NCI-H526 treated with DMSO at 0.1 percent for 48 hours (cell line): Measurements from ENCODE around the gene BAZ2B.

Source experiments
- DNase-seq: peaks from one replicate; lab custom pipeline; 2025; lab: John Stamatoyannopoulos, UW

The BAZ2B gene

DNA sequence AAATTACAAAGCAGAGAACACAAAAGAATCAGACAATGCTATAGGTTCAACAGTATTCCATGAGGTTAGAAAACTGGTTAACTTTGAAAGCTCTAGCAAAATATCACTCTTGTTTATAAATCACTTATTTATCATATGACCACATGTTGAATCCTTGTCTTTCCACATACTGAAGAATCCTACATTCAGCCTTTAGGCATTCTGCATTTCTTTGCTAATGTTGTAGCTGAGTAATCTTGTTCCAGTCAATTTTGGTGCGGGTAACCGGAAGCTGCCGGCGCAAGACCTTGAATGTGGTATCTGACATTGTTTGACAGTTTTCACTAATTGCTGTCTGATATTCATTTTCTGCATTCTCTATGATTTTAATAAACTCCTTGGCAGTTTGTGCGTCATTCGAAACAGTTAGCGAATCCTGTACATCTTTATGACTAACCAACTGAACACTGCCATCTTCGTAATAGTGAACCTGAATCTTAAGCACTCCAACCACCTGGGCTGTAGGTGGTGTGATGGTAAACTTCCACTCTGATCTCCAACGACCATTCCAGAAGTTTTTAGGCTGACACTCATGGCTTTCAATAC is 154.1 kb downstream of the BAZ2B start:
- no peak for DNase-seq

GRCh38 chr2:159461076-159461475 is 155.3 kb downstream of the BAZ2B start:
- peak; percentile 47 for DNase-seq

GRCh38 chr2:159460227-159460626 is 156.1 kb downstream of the BAZ2B start:
- DNase-seq: no peak

- no peak for DNase-seq
Observed at GRCh38 chr2:159459279-159459678, 157.1 kb downstream of the BAZ2B start.

DNA sequence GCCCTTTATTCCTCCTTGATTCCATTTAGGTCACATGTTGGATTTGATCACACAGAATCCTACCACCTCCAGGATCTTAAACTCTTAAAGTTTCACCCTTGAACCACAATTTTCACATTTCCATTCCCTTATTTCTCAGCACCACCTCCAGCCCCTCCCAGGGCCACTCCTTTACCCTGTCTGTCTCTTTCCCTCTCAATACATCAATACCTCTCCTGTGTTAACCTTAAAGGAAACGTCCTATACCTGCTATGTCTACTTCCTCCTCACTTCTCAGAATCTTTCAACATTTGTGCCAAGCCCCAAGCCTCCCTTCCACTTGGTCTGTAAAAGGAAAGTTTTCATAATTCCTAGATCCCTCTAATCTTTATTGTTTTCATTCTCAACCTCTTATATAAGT is 158.8 kb downstream of the BAZ2B start:
- no peak for DNase-seq

DNA sequence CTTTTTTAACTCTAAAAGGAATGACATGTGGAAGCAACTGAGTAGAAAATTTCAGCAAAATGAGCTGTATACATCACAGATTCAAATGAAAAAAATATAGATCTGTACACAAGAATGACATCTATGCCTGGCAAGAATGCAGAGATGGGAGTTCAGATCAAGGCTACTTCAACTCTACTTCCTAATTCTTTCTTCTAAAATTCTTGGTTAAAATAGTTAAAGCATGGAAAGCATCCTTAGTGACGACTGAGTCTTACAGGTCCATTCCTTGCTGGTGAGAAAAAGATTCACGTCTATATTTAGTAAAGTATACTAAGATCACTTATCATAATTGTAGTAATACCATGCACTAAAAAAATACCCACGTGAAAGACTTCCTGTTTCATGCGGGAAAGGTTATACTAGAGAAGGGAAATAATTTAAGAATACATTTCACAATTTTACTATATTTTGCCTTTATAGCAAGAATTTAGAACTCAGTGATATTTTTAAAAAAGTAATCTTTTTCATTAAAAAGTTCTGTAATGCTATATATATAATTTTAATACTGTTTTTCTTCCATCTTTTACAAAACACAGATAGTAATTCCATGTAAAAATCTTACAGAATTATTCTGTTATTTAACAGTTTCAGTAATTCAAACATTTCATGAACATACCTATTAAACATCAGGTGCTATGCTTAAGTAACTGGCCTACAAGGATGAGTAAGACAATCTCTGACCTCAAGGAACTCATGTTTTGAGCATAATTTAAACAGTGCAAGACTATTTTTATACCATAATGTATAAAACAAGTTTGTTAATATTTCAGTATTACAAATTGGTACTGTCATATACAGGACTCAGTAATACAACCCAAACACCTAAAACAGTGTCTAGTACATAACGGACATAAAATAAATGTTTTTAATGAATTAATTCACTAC is 159.6 kb downstream of the BAZ2B start:
- no peak for DNase-seq

DNA sequence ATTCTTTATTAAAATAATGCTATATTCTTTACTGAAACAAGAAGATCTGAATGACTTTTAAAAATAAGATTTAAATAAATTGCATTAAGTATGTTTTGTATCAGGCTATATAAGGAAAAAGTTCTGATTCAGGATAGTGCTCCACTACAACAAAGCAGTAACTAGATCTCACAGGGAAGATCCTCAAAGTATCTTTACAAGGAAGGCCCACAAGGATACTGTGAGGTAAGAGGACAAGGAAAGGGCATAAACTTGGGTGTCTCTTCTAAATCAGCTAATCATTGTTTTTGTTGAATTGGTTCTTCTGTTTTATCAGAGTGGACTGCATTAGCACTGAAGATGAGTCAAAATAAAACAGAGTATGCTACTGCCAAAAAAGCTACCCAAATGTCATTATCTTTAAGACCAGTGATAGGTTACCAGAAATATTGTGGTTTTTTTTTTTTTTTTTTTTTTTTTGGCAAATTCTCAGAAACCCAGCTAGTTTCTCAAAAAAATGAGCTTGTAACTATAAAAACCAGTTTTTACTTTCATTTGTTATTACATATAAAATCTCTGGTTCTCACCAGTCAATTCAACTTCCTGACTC is 160.9 kb downstream of the BAZ2B start:
- DNase-seq: no peak

DNA sequence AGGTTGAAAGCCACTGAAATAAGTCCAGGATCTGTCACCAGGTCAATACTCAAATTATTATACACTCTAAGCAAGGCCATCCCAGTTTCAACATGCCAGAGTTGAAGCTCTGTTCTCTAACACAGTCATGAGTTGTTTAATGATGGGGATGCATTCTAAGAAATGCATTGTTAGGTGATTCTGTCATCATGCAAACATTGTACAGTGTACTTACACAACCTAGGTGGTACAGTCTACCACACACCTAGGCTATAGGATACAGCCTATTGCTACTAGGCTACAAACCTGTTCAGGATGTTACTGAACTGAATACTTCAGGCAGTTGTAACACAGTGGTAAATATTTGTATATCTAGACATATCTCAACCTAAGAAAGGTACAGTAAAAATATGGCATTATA is 162.2 kb downstream of the BAZ2B start:
- DNase-seq: no peak

- no peak for DNase-seq
Observed at GRCh38 chr2:159450180-159450579, 166.2 kb downstream of the BAZ2B start.

GRCh38 chr2:159449504-159450124 is 166.7 kb downstream of the BAZ2B start:
- DNase-seq: no peak

DNA sequence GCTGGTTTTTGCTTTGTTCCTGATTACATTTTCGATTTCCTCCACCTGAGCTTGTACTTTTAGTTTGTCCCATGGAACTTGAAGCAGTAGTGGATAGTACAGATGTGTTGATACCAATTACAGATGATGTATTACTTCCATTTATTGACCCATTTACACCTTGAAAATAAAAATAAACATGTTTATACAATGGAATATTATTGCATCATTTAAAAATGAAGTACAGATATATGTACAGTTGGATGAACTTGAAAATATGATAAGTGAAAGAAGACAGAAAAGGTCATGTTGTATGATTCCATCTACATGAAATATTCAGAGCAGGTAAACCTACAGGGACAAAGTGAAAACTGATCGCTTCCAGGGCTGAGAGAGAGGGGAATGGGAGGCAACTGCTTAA is 169.5 kb downstream of the BAZ2B start:
- no peak for DNase-seq

DNA sequence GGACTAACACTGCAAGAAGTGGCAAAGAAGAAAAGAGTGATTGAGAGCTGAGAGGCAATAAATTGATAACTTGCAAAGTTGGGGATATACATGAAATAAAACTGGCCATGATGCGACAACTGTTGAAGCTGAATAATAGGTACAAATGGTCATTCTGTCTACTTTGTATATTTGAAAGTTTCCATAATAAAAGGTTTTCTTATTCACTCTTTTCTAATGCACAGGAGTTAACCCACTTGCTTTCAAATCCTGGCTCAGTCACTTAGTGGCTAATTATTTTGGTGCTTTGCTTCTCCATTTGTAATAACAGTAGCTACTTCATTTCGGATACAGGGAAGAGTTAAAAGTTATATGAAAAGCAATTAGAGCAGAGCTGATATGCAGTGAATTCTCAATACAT is 170.1 kb downstream of the BAZ2B start:
- no peak for DNase-seq

DNA sequence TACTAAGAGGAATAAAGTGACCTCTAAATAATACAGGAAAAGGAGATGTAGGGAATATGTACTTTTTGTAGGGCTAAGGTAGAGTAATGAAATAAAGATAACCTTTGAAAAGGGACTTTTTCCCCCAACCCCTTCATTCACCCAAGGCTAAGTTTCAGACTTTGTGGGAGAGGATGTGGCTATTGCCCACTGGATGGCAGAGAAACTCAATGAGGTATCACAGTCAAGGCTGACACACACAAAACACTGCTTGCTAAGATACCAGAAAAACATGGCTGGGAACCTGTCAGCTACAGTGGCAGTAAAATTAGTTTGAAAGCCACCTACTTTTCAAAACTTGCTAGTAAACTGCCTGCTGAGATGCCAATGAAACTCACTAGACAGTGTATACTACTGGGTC is 171.0 kb downstream of the BAZ2B start:
- no peak for DNase-seq

GRCh38 chr2:159444754-159445153 is 171.6 kb downstream of the BAZ2B start:
- no peak for DNase-seq

GRCh38 chr2:159442159-159442852 is 174.0 kb downstream of the BAZ2B start:
- DNase-seq: no peak

GRCh38 chr2:159441182-159441581 is 175.2 kb downstream of the BAZ2B start:
- DNase-seq: no peak

GRCh38 chr2:159439421-159439820 is 176.9 kb downstream of the BAZ2B start:
- DNase-seq: no peak

- no peak for DNase-seq
Observed at GRCh38 chr2:159438720-159439353, 177.5 kb downstream of the BAZ2B start.

- DNase-seq: no peak
Observed at GRCh38 chr2:159438284-159438683, 178.1 kb downstream of the BAZ2B start.

DNA sequence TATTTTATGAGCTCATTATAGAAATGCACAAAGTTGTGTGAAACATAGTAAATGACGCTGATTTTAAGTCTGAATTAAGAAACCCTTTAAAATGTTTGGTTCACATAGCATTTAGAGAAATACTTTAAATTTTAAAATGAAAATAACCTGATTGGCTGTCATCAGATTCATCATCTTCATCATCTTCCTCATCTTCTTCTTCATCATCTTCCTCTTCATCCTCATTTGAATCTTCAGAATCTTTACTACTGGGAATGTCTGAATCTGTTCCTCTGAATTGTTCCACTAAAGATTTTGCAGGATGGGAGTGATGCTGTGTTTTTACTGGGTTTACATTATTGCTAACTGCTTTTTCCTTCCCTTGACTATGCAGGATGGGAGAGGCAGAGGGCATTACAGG is 183.7 kb downstream of the BAZ2B start:
- no peak for DNase-seq

- DNase-seq: no peak
Observed at GRCh38 chr2:159427048-159427447, 189.3 kb downstream of the BAZ2B start.

GRCh38 chr2:159419403-159419802 is 196.9 kb downstream of the BAZ2B start:
- no peak for DNase-seq
